Middle frontal gyrus (tissue), 1 donor: Measurements from ENCODE around the gene LHPP.

Experiments used
- DNase-seq: peaks from one replicate; pipeline ENCODE4 v3.0.0-alpha.2; 2015; ENCODE audit warnings: low spot score; ENCODE audit errors: extremely low spot score

Gene LHPP

DNA sequence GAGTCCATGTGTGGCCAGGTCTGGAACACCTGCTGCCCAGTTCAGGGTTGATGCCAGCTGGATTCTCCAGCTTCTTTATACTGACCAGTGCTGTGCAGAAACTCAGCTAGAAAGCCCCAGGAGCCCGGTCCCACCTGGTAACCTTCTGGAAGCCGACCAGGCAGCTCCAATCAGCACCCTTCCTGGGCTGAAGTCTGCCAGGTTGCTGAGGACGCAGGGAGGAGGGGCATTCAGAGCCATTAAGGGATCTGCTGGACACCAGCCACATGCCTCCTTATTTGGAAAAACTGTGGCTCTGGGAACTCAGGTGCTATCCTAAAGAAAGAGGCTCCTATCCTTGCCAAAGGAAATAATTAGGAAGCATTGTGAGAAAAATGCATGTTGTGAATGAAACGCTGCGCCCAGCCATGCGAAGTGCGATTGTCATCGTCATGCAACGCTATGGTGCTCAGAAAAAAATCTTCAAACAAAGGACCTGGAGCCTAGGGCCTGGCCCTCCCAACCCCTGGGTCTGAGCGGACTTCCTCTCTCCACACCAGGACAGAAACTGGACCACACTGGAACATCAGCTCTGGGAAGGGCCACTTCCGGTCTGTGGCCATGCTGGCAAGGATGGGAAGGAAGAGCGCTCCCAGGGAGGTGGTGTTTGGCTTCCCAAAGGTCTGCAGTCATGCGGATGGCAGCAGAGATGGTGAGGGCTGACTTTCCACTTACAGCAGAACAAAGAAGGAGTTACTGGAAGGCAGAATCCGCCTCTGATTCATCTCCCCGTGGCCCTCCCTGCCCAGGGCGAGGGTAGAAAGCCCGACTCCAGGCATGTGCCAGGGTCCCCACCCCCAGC lies 192.4 kb downstream of the LHPP start:
- no peak for DNase-seq

DNA sequence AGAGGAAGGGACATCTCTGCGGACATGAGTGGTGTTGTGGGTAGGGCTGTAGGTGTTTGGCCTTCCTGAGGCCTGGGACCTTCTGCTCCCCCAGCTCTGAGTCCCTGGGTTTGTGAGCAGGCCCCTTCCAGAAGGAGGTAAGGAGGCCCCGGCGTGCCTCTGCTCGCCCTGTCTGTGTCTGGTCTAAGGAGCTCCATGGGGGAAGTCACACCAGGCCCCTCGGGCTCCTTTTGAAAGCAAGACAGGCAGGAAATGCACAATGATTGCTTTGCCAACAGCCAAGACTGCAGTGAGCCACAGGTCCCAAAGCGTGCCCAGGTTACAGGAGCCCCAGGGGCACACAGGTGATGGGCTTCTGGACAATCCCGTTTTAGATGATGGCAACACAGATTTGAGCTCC lies 193.1 kb downstream of the LHPP start:
- DNase-seq: no peak

DNA sequence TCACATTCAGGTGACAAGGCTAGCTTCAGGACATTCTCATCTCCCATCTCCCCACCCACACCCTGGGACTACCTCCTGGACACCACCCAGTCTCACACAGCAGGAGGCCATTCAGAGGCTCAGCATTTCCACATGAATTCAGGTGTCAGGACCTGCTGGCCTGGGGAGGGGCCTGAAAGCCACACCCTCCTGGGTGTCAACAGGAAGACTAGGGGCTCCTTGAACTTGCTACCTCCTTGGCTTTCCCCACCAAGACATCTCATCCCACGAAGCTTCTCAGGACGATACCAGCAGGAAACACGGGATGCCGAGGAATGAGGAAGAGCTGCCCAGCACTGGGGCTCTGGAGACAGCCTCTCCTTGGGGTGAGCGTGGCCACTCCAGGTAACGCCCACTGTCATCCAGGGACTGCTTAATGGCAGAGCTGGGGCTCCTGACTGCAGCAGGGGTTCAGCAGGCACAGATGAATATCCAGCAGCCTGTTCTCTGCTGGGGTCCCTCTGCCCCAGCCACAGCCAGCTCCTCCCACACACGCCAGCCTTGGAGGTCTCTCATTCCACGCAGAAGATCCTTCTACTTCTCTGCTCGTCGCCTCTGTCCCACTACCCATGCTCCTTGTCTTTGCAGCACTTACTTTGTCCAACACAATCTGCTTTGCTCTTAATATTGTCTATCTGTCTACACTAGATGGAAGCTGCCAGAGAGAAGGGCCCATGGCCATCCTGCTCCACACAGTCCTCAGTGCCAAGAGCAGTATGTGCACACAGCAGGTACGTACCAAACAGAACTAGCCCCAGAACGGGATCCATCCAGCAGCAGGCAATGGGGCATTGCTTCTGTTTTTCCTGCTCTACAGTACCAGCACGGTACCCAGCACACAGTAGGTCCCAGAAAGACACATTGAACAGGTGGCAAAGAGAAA lies 193.8 kb downstream of the LHPP start:
- DNase-seq: no peak

DNA sequence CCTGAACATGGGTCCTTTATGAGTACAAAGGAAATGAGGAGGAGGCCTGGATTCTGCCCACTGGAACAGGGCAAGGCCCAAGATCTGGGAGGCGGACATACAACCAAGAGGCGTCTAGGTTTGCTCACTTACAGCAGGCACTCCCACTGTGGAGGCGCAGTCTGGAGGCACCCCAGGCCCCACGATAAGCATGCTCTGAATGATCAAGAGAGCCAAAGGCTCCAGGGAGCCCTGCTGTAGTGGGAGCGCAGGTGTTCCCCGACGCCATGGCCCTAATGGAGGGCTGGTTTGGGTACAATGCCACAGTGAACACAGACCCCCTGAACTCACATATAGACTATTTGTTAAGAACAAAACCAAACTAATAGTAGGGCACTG lies 194.5 kb downstream of the LHPP start:
- no peak for DNase-seq

DNA sequence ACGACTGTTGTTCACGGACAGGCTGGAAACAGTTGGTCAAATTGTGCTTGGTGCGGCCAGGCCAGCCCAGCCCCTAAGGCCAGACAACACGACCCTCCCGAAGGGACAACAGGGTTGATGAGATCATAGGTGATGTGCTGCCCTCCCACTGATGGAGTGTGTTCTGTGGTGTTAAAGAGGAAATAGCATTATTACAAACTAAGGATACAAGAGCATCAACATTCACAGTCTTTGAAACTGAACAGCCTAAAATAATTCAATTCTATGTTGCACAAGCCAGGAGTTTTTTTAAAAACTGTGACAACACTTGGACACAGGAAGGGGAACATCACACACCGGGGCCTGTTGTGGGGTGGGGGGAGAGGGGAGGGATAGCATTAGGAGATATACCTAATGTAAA lies 194.9 kb downstream of the LHPP start:
- no peak for DNase-seq

DNA sequence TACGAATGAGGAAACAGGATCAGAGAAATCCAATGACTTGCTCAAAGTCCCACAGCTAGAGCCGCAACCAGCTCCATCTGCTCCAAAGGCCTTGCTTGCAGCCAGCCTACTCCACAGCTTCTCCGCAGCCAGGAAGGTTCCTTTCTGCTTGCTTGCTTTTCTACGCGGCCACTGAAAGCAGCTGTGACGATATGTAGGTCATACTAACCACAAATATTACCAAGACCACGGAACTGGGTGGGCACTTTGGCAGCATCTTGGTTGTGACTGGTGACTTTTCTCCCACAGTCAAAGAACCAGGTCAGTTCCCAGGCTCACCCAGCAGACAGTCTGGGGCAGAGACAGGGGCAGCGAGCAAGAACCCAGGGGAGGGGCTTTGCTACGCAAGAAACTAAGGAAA lies 196.2 kb downstream of the LHPP start:
- no peak for DNase-seq

DNA sequence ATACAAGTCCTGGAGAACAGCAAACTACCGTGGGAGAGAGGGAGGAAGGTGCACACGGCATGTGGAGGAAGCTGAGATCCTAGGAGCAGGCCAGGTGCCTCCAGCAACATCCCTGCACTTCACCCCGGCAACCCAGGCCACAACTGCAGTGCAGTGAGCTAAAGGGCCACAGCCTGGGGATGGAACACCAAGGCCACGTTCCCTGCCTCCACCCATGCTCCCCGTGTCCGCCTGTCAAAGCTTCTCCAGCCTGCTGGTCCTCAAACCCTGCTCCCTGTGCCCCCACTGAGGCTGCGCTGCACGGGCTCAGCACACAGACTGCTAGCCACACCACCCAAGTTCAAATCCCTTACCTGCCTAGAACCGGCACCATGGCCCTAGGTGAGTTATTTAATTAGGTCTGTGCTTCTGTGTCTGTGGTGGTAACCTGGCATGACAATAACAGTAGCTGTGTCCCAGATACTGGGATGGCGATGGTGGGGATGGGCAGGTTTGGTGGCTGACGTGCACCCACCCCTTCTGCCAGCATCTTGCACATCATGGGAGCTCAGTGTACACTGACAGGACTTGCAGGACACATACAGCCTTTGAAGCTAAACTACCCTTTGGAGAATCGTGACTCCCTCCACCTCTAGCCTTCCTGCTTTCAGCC lies 197.1 kb downstream of the LHPP start:
- no peak for DNase-seq

DNA sequence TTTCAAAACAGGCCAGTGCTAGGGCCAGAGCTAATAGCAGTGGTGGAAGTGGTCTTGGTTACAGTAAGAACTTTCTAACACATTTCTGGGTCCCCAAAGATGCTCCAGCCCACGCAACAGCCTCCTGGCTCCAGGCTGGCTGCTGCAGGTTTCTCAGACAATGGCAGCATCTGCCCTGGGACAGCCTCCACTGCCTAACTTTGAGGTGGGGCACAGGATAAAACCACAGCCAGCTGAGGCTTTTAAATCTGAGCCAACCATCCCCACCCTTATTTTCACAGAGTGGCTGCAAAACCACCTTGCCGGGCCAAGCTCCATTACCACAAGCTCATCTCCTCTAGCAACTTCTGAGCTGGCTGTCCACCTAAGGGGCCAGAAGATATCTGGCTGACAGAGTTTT lies 197.8 kb downstream of the LHPP start:
- no peak for DNase-seq

DNA sequence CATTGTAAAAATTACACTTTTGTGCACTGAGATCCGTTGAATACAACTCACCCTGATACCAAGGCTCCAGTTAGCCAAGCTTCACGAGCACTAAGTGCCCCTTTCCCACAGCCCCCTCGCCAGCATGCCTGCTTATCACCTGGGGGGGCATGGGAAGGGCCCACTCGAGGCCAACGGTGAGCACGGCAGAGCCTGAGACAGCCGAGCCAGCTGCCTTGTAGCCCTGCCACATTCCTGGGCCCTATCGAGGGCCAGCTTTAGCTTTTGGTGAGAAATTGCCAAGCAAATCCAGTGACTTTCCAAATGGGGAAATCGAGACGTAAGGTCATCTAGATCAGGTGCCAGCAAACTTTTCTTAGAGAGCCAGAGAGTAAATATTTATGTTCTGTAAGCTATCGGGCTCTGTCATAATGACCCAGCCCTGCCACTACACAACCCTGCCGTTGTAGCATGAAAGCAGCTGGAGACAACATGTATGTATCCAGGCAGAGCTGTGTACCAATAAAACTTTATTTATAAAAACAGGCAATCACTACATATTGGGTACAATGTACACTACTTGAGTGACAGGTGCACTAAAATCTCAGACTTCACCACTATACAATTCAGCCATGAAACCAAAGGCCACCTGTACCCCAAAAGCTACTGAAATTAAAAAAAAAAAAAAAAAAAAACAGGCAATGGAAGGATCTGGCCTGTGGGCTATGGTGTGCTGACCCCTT lies 198.9 kb downstream of the LHPP start:
- DNase-seq: no peak

DNA sequence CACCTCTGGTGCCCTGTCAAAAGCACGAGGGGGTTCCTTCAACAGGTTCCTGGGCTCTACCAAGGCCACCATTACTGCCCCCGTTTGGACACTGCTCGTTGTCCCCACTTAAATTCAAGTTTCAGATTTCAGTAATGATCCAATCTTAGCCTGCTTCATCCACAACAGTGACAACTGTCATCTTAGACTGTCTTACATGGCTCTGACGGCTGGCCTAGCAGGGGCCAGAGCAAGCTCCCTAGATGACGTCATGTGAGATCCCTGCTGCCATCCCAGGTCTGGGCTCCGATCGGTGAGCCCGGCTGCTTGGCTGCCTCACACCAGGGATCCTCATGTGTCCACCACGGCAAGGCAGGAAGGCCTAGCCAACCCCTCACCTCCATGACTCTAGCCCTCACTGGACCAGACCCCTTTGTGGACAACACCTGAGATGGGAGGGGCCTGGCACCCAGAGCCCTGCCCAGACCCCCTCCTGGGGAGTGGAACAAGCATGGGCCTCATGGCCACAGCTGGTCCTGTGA lies 200.1 kb downstream of the LHPP start:
- no peak for DNase-seq

DNA sequence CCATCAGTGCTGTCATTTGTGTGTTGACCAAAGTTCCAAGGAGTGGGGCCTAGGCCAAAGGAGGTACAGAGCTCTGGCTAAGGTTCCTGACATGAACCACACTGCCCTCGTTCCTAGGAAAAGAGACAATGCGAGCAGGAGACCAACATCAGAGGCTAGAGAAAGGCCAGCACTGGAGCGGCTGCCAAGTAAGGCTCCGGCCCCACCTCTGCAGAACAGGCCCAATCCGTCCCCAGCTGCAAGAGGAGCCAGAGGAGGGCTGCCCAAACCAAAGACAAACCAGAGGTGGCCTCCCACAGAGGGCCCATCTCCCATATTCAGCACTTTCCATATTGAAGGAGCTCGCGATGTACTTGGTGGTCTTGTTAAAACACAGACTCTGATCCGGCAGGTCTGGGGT lies 201.6 kb downstream of the LHPP start:
- DNase-seq: no peak
